Spleen (tissue), 11 donors: Measurements from ENCODE around the gene TNPO1. TPM values are rescaled to one million over a fixed set of nuclear protein-coding genes. Genes with fewer than 3 reads are reported as not detected.
"Not testable (repeated sequence)": the region's sequence is repeated elsewhere in the genome, so short reads cannot be mapped to it uniquely, and the experiment has no call there.

Source experiments
- DNase-seq: peaks from one replicate; pipeline ENCODE4 v3.0.0-alpha.2; 2020
- H3K27ac ChIP-seq, 8 donors: fragments of 200-600 bp; sonication (generic) in 7 of 8; 1 replicate in 4 of 8; 2 replicates in 4 of 8; pipeline versions ENCODE4 v1.5.0 to v1.8.0; 2016 to 2021; ENCODE audit warnings: inconsistent platforms in 4 of 8, mild to moderate bottlenecking in 4 of 8, moderate library complexity in 1 of 8
- H3K27me3 ChIP-seq, 7 donors: fragments of 200-600 bp; sonication (generic) in 6 of 7; replicated peaks in 1 of 7; 1 replicate in 4 of 7; 2 replicates in 3 of 7; pipeline versions ENCODE4 v1.5.0 to v1.8.0; 2016 to 2021; ENCODE audit warnings: inconsistent platforms in 3 of 7, mild to moderate bottlenecking in 1 of 7
- H3K36me3 ChIP-seq, 6 donors: fragments of 200-600 bp; sonication (generic) in 5 of 6; 1 replicate in 4 of 6; 2 replicates in 2 of 6; pipeline versions ENCODE4 v1.5.0 to v1.8.0; 2016 to 2021; ENCODE audit warnings: inconsistent platforms in 2 of 6
- H3K4me1 ChIP-seq, 6 donors: fragments of 200-600 bp; sonication (generic) in 5 of 6; 1 replicate in 3 of 6; 2 replicates in 3 of 6; pipeline versions ENCODE4 v1.5.0 to v1.8.0; 2016 to 2021; ENCODE audit warnings: inconsistent platforms in 3 of 6
- H3K4me3 ChIP-seq, 8 donors: fragments of 200-600 bp; sonication (generic) in 7 of 8; 1 replicate in 4 of 8; 2 replicates in 4 of 8; pipeline versions ENCODE4 v1.5.0 to v1.8.0; 2016 to 2021; ENCODE audit warnings: inconsistent platforms in 4 of 8, mild to moderate bottlenecking in 4 of 8, moderate library complexity in 2 of 8
- H3K9me3 ChIP-seq, 8 donors: fragments of 200-600 bp; sonication (generic) in 7 of 8; 1 replicate in 4 of 8; 2 replicates in 4 of 8; pipeline versions ENCODE4 v1.5.0 to v1.8.0; 2016 to 2021; ENCODE audit warnings: inconsistent platforms in 4 of 8
- CTCF ChIP-seq, 11 experiments: fragments of 200-600 bp in 7 of 11; fragments of 450-650 bp in 4 of 11; sonication (generic) in 4 of 11; IDR thresholded peaks in 8 of 11; conservative IDR thresholded peaks in 3 of 11; 1 replicate in 7 of 11; 2 replicates in 4 of 11; pipeline versions ENCODE4 v1.4.0 to v1.8.0; 2016 to 2021; ENCODE audit warnings: antibody characterized with exemption in 11 of 11, inconsistent platforms in 4 of 11, mild to moderate bottlenecking in 1 of 11
- POLR2A ChIP-seq, 3 donors: fragments of 450-650 bp; IDR thresholded peaks; one replicate each; pipeline ENCODE4 v1.5.1; 2017; ENCODE audit warnings: antibody characterized with exemption in 3 of 3, mild to moderate bottlenecking in 1 of 3
- POLR2AphosphoS5 ChIP-seq, 3 donors: sonication (generic); formaldehyde crosslinking; IDR thresholded peaks; one replicate each; pipeline ENCODE4 v1.5.1; 2017; ENCODE audit warnings: antibody characterized with exemption in 3 of 3
- WGBS, 5 donors: extraction: QIAGEN DNeasy Blood & Tissue Kit in 3 of 5; methylation state at CpG; one replicate each; pipeline versions ENCODE4 v1.1.5 to v1.1.7; 2013 to 2018; 5-methylcytosine and 5-hydroxymethylcytosine counted together
- intact Hi-C: fragments of 100-400 bp; cut with DNase I; formaldehyde crosslinking; loops from one replicate; pipeline ENCODE4 v1.15.0; 2023; ENCODE audit warnings: low total_unique reads
- polyA plus RNA-seq, 3 donors: library from polyadenylated mRNA; stranded (reverse); fragments of 200-250 nt; gene quantifications; one replicate each; pipeline ENCODE4 v1.2.1, GENCODE V29; 2013
- total RNA-seq, 7 donors: library from RNA; depleted of rRNA in 3 of 7; stranded (reverse); fragments of >200 nt in 3 of 7; fragmentation: NEBNext Ultra II Directional in 4 of 7; extraction: Animal tissue kit (Norgen Biotek cat#: 25700) in 4 of 7; gene quantifications; one replicate each; pipeline versions ENCODE4 v1.1.0 to v1.2.1, GENCODE V29; 2016 to 2021
- donor health status: healthy with polysubstance abuse.
- donor health status: DM: no; HTN: no; CAD: no; lungs with moderate emphysema.
- donor health status: DM: no; HTN: no; CAD: no.
- donor health status: Bipolar disorder and iron deficiency.
- donor health status: healthy.
- donor health status: DM: no; HTN: no; CAD: no.
- donor health status: DM: yes; HTN: yes; CAD: no.

TNPO1 gene
- total and polyA plus RNA-seq, 10 donors: 5.7 to 192 (median 85.7) TPM

DNA sequence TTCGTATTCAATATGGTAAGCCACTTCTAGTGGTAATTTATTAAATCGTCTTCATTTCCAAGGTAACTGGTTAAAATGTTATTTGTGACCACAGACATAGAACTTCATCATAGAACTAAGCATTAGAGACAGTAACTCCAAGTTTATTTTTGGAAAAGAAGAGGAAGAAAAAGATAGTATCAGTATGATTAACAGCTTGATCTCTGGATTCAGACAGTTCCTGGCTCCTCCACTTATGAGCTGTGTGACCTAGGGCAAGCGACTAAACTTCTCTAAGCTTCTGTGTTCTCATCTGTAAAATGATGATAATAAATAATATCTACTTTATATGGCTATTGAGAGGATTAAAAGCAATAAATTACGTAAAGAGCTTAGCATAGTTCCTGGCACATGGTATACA lies 29.8 kb upstream of the TNPO1 start:
- no peak for DNase-seq
- Histone ChIP-seq H3K4me3 (no peak overlapping the region), H3K27ac (no peak overlapping the region), H3K27me3 (no peaks in the 10 kb centered on the region), H3K4me1 (no peaks in the 10 kb centered on the region), H3K36me3 (no peaks in the 10 kb centered on the region), H3K9me3 (no peaks in the 10 kb centered on the region)
- TF ChIP-seq POLR2A (IDR thresholded peaks at IDR 0.05): no peak
- TF ChIP-seq POLR2AphosphoS5 (IDR thresholded peaks at IDR 0.05): no peak
- TF ChIP-seq CTCF (IDR thresholded peaks at IDR 0.05 in 8 of 11, conservative IDR thresholded peaks at IDR 0.05 in 3 of 11): no peak
- intact Hi-C loops: no loop called here
- 81 to 92% (median 84%) methylated on average over 4 of the region's 4 CpGs for WGBS, 5 donors

- Histone ChIP-seq H3K4me3 (no peak overlapping the region), H3K27me3 (no peaks in the 10 kb centered on the region), H3K4me1 (no peaks in the 10 kb centered on the region), H3K9me3 (no peaks in the 10 kb centered on the region), H3K27ac (no peak overlapping the region), H3K36me3 (no peaks in the 10 kb centered on the region)
- 54 to 85% (median 80%) methylated on average over 3 of the region's 3 CpGs for WGBS, 5 donors
- DNase-seq: no peak
- intact Hi-C loops: no loop called here
- TF ChIP-seq POLR2AphosphoS5 (IDR thresholded peaks at IDR 0.05): no peak
- TF ChIP-seq POLR2A (IDR thresholded peaks at IDR 0.05): no peak
- TF ChIP-seq CTCF (IDR thresholded peaks at IDR 0.05 in 8 of 11, conservative IDR thresholded peaks at IDR 0.05 in 3 of 11): no peak
These were observed 27.5 kb upstream of the TNPO1 start for GRCh38 chr5:72788866-72789505.

DNA sequence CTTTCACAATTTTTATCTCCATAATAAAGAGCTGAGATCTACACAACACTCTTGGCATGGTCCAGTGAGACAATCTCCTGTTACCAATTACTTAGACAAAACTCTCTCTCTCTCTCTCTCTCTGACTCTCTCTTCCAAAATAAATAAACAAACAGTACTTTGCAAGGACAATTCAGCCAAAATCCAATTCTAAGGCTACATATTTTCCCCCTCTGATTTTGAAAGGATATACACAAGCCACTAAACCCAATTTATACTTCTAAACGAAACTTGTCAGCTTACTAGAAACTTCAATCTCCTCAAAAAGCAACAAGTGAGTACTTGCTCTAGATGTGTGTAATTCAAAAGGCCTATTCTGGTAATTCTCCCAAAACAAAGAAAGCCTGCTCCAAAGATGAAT lies 26.3 kb upstream of the TNPO1 start:
- TF ChIP-seq CTCF (IDR thresholded peaks at IDR 0.05 in 8 of 11, conservative IDR thresholded peaks at IDR 0.05 in 3 of 11) (no peak), POLR2AphosphoS5 (IDR thresholded peaks at IDR 0.05) (no peak), POLR2A (IDR thresholded peaks at IDR 0.05) (no peak)
- H3K36me3 ChIP-seq: no peaks in the 10 kb centered on the region
- no peaks in the 10 kb centered on the region for H3K4me1 ChIP-seq
- H3K9me3 ChIP-seq: no peaks in the 10 kb centered on the region
- no peak overlapping the region for H3K27ac ChIP-seq
- intact Hi-C loops: no loop called here
- H3K4me3 ChIP-seq: no peak overlapping the region
- no peak for DNase-seq
- WGBS, 5 donors: 75 to 85% (median 79%) methylated on average over 1 of the region's 1 CpG
- H3K27me3 ChIP-seq: peaks cover 0 to 4% (median 0%) of the 10 kb centered on the region in 7 donors

DNA sequence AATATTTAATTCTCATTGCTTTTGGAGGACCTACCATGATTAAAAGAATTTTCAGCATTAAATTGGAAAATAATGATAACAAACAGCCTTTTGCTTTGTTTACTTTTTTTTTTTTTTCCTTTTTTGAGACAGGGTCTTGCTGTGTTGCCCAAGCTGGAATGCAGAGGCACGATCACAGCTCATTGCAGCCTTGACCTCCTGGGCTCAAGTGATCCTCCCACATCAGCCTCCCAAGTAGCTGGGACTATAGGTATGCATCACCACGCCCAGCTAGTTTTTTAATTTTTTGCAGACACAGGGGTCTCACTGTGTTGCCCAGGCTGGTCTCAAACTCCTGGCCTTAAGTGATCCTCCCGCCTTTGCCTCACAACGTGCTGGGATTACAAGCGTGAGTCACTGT lies 23.8 kb upstream of the TNPO1 start:
- H3K9me3 ChIP-seq, H3K4me1 ChIP-seq, H3K4me3 ChIP-seq, H3K27me3 ChIP-seq, intact Hi-C loops, H3K36me3 ChIP-seq, H3K27ac ChIP-seq, DNase-seq: not testable (repeated sequence)
- WGBS, 5 donors: 85 to 95% (median 89%) methylated on average over 5 of the region's 5 CpGs

- TF ChIP-seq CTCF (IDR thresholded peaks at IDR 0.05 in 8 of 11, conservative IDR thresholded peaks at IDR 0.05 in 3 of 11) (no peak), POLR2A (IDR thresholded peaks at IDR 0.05) (no peak), POLR2AphosphoS5 (IDR thresholded peaks at IDR 0.05) (no peak)
- DNase-seq: no peak
- Histone ChIP-seq H3K9me3 (no peaks in the 10 kb centered on the region), H3K27me3 (peaks cover 0 to 4% (median 0%) of the 10 kb centered on the region in 7 donors), H3K4me3 (no peak overlapping the region), H3K27ac (no peak overlapping the region), H3K4me1 (no peaks in the 10 kb centered on the region), H3K36me3 (no peaks in the 10 kb centered on the region)
- intact Hi-C loops: no loop called here
- 74 to 91% (median 86%) methylated on average over 3 of the region's 3 CpGs for WGBS, 5 donors
These were observed 20.5 kb upstream of the TNPO1 start for GRCh38 chr5:72796001-72796400.
